ENCODE data around the gene CLSTN3.

- TF ChIP-seq CTCF (IDR thresholded peaks at IDR 0.05): no peak
- no peak for TF ChIP-seq POLR2A (IDR thresholded peaks at IDR 0.05)
Observed at GRCh38 chr12:7161327-7161726, 31.2 kb downstream of the CLSTN3 start.
